ENCODE data around the gene RBM27. TPM values are rescaled to one million over a fixed set of nuclear protein-coding genes. Genes with fewer than 3 reads are reported as not detected.

The RBM27 gene
- total RNA-seq, 4 donors from 2014 or later, result 13.4 to 15.4 (median 13.9) TPM

GRCh38 chr5:146233441-146233840 lies 30.0 kb downstream of the RBM27 start:
- H3K4me3 ChIP-seq, result no peak overlapping the region
- no peaks in the 10 kb centered on the region for H3K9me3 ChIP-seq
- peaks cover 0 to 72% of the 10 kb centered on the region in 2 donors for H3K36me3 ChIP-seq
- H3K4me1 ChIP-seq, result peaks cover 4 to 10% of the 10 kb centered on the region in 2 donors
- no peaks in the 10 kb centered on the region for H3K27me3 ChIP-seq
- TF ChIP-seq CTCF (IDR thresholded peaks at IDR 0.05 in 4 of 5, conservative IDR thresholded peaks at IDR 0.05 in 1 of 5) (no peak), POLR2A (IDR thresholded peaks at IDR 0.05) (no peak)
- intact Hi-C loops (cut with DNase I; ENCODE audit: low total_unique reads) (no loop called here), in situ Hi-C loops (cut with MboI; ENCODE audit: low sequenced_read_pairs in 4 of 4) (no loop called here)
- DNase-seq, result no peak
- ATAC-seq, result no peak
- no peak overlapping the region for H3K27ac ChIP-seq

GRCh38 chr5:146238973-146239372 lies 35.6 kb downstream of the RBM27 start:
- no peaks in the 10 kb centered on the region for H3K4me1 ChIP-seq
- in situ Hi-C loops (cut with MboI; ENCODE audit: low sequenced_read_pairs in 4 of 4) (no loop called here), intact Hi-C loops (cut with DNase I; ENCODE audit: low total_unique reads) (no loop called here)
- H3K9me3 ChIP-seq, result no peaks in the 10 kb centered on the region
- no peak overlapping the region for H3K4me3 ChIP-seq
- H3K27ac ChIP-seq, result no peak overlapping the region
- TF ChIP-seq CTCF (IDR thresholded peaks at IDR 0.05 in 4 of 5, conservative IDR thresholded peaks at IDR 0.05 in 1 of 5), result no peak
- no peak for TF ChIP-seq POLR2A (IDR thresholded peaks at IDR 0.05)
- H3K27me3 ChIP-seq, result no peaks in the 10 kb centered on the region
- ATAC-seq, result no peak
- peaks cover 0 to 30% of the 10 kb centered on the region in 2 donors for H3K36me3 ChIP-seq
- no peak for DNase-seq

GRCh38 chr5:146240951-146241350 lies 37.5 kb downstream of the RBM27 start:
- Histone ChIP-seq H3K36me3 (peaks cover 0 to 36% of the 10 kb centered on the region in 2 donors), H3K27ac (no peak overlapping the region), H3K4me3 (no peak overlapping the region), H3K27me3 (no peaks in the 10 kb centered on the region), H3K4me1 (no peaks in the 10 kb centered on the region), H3K9me3 (no peaks in the 10 kb centered on the region)
- intact Hi-C loops (cut with DNase I; ENCODE audit: low total_unique reads), result no loop called here
- TF ChIP-seq CTCF (IDR thresholded peaks at IDR 0.05 in 4 of 5, conservative IDR thresholded peaks at IDR 0.05 in 1 of 5) (no peak), POLR2A (IDR thresholded peaks at IDR 0.05) (no peak)
- ATAC-seq, result no peak
- in situ Hi-C loops (cut with MboI; ENCODE audit: low sequenced_read_pairs in 4 of 4), result no loop called here
- no peak for DNase-seq

GRCh38 chr5:146243247-146243646 lies 39.8 kb downstream of the RBM27 start:
- Histone ChIP-seq H3K4me3 (no peak overlapping the region), H3K27me3 (no peaks in the 10 kb centered on the region), H3K9me3 (no peaks in the 10 kb centered on the region), H3K27ac (no peak overlapping the region), H3K4me1 (no peaks in the 10 kb centered on the region), H3K36me3 (peaks cover 0 to 18% of the 10 kb centered on the region in 2 donors)
- TF ChIP-seq CTCF (IDR thresholded peaks at IDR 0.05 in 4 of 5, conservative IDR thresholded peaks at IDR 0.05 in 1 of 5) (no peak), POLR2A (IDR thresholded peaks at IDR 0.05) (no peak)
- ATAC-seq (no peak), DNase-seq (no peak)
- in situ Hi-C loops (cut with MboI; ENCODE audit: low sequenced_read_pairs in 4 of 4) (no loop called here), intact Hi-C loops (cut with DNase I; ENCODE audit: low total_unique reads) (no loop called here)

- Histone ChIP-seq H3K4me1 (no peaks in the 10 kb centered on the region), H3K4me3 (no peak overlapping the region), H3K9me3 (no peaks in the 10 kb centered on the region), H3K36me3 (peaks cover 0 to 32% of the 10 kb centered on the region in 2 donors), H3K27ac (no peak overlapping the region), H3K27me3 (no peaks in the 10 kb centered on the region)
- in situ Hi-C loops (cut with MboI; ENCODE audit: low sequenced_read_pairs in 4 of 4) (no loop called here), intact Hi-C loops (cut with DNase I; ENCODE audit: low total_unique reads) (no loop called here)
- ATAC-seq (no peak), DNase-seq (no peak)
- TF ChIP-seq CTCF (IDR thresholded peaks at IDR 0.05 in 4 of 5, conservative IDR thresholded peaks at IDR 0.05 in 1 of 5) (no peak), POLR2A (IDR thresholded peaks at IDR 0.05) (no peak)
These were observed 45.2 kb downstream of the RBM27 start for GRCh38 chr5:146248561-146248960.

Measured in gastrocnemius medialis (tissue), 4 donors.